Heart right ventricle (tissue), 16 donors: ENCODE measurements around the gene PXK. TPM values are rescaled to one million over a fixed set of nuclear protein-coding genes. Genes with fewer than 3 reads are reported as not detected.

Experiments
- ATAC-seq, 8 donors: fragments of 200-7000 bp; cut with Tn5 transposase; one replicate each; pipeline ENCODE4 v1.9.1; 2020; ENCODE audit warnings: mild to moderate bottlenecking in 8 of 8, moderate library complexity in 8 of 8, moderate number of reproducible peaks in 1 of 8
- DNase-seq, 2 donors: peaks; one replicate each; pipeline ENCODE4 v3.0.0-alpha.2; 2020
- H3K27ac ChIP-seq, 10 donors: fragments of 200-600 bp; sonication (generic) in 2 of 10; one replicate each; pipeline versions ENCODE4 v1.5.0 to v1.8.0; 2020 to 2022; ENCODE audit warnings: mild to moderate bottlenecking in 3 of 10
- H3K27me3 ChIP-seq, 7 donors: fragments of 200-600 bp; one replicate each; pipeline ENCODE4 v1.8.0; 2021 to 2022; ENCODE audit warnings: mild to moderate bottlenecking in 2 of 7
- H3K36me3 ChIP-seq, 9 donors: fragments of 200-600 bp; sonication (generic) in 1 of 9; one replicate each; pipeline versions ENCODE4 v1.5.0 to v1.8.0; 2020 to 2022; ENCODE audit warnings: mild to moderate bottlenecking in 2 of 9
- H3K4me1 ChIP-seq, 9 donors: fragments of 200-600 bp; sonication (generic) in 1 of 9; one replicate each; pipeline versions ENCODE4 v1.5.0 to v1.8.0; 2020 to 2022; ENCODE audit warnings: mild to moderate bottlenecking in 4 of 9
- H3K4me3 ChIP-seq, 10 donors: fragments of 200-600 bp; sonication (generic) in 2 of 10; one replicate each; pipeline versions ENCODE4 v1.5.0 to v1.8.0; 2020 to 2022; ENCODE audit warnings: mild to moderate bottlenecking in 7 of 10, moderate library complexity in 2 of 10
- H3K9me3 ChIP-seq, 11 donors: fragments of 200-600 bp in 10 of 11; sonication (generic) in 2 of 11; one replicate each; pipeline versions ENCODE4 v1.5.0 to v1.8.0; 2013 to 2022; ENCODE audit warnings: mild to moderate bottlenecking in 2 of 11, control low read depth in 1 of 11, moderate library complexity in 1 of 11
- CTCF ChIP-seq, 9 donors: fragments of 200-600 bp; sonication (generic) in 2 of 9; IDR thresholded peaks; one replicate each; pipeline versions ENCODE4 v1.5.0 to v1.8.0; 2021 to 2022; ENCODE audit warnings: antibody characterized with exemption in 9 of 9, mild to moderate bottlenecking in 5 of 9, moderate library complexity in 1 of 9
- WGBS, 2 donors: extraction: QIAGEN DNeasy Blood & Tissue Kit; methylation state at CpG; one replicate each; pipeline ENCODE4 v1.1.7; 2013; ENCODE audit warnings: inconsistent platforms in 1 of 2; 5-methylcytosine and 5-hydroxymethylcytosine counted together
- intact Hi-C, 10 donors: fragments of 100-400 bp; cut with DNase I; formaldehyde crosslinking; loops; one replicate each; pipeline versions ENCODE4 v1.11.1 to v1.14.2; 2022
- polyA plus RNA-seq, 2 donors: library from polyadenylated mRNA; stranded (reverse); fragments of 200-250 nt; gene quantifications; one replicate each; pipeline ENCODE4 v1.2.3, GENCODE V29; 2013
- total RNA-seq, 10 donors: library from RNA; stranded (reverse); fragmentation: NEBNext Ultra II Directional in 3 of 10; extraction: Animal tissue kit (Norgen Biotek cat#: 25700) in 3 of 10; gene quantifications; one replicate each; pipeline versions ENCODE4 v1.2.1 to v1.2.4, GENCODE V29; 2021 to 2023
- donor health status: Arrhythmogenic right ventricular cardiomyopathy.
- donor health status: ischemic (EF 13 %, LVEDD 7.1; RV severe dilation, severe dysfunction).
- donor health status: healthy with polysubstance abuse.
- donor health status: DM: no; HTN: yes; CAD: no.
- donor health status: DM: no; HTN: no; CAD: no.
- donor health status: ischemic (EF 25% LVEDD 6.9; RV normal size, moderate dysfunction).
- donor health status: ischemic (EF 25% LVEDD 5.7; RV mildly dilated, moderate dysfunction).
- donor health status: healthy.
- donor health status: DM: yes; HTN: yes; CAD: no.
- donor health status: Ischemic cardiomyopathy.
- donor health status: ischemic (EF 35%, LVEDD 5.7; RV mildly dilated, moderate dysfunction).
- donor health status: nonischemic (EF 11% LVEDD 7.7; RV severe dilation, severe dysfunction).
- donor health status: DM: yes; HTN: yes; CAD: no.
- donor health status: PGD.
- donor health status: ischemic (EF 29% LVEDD 5.4; RV normal size, mild dysfunction).
- donor health status: nonischemic (EF 23%, LVEDD 6.1; RV moderate dilation, normal function).

Gene PXK
- total and polyA plus RNA-seq, 12 donors, result 5.6 to 16.3 (median 10.8) TPM

- H3K27ac ChIP-seq, result peak overlapping the region in 3 of 10 donors; percentile 33 to 46 (median 40)
- DNase-seq, result no peak
Observed at GRCh38 chr3:58383904-58384303, 51.2 kb downstream of the PXK start.

GRCh38 chr3:58384381-58385090 is 51.8 kb downstream of the PXK start:
- Histone ChIP-seq H3K27me3 (no peaks in the 10 kb centered on the region), H3K27ac (peak overlapping the region in 2 of 10 donors; percentile 33 to 40), H3K9me3 (no peaks in the 10 kb centered on the region), H3K4me1 (peaks cover 4 to 50% (median 28%) of the 10 kb centered on the region in 9 donors), H3K4me3 (no peak overlapping the region), H3K36me3 (peaks cover 0 to 29% (median 7%) of the 10 kb centered on the region in 9 donors)
- TF ChIP-seq CTCF (IDR thresholded peaks at IDR 0.05), result no peak
- WGBS, 2 donors, result 87% methylated on average over 3 of the region's 3 CpGs
- no peak for ATAC-seq
- no peak for DNase-seq
- intact Hi-C loops, result loop anchor here in 3 of 10 donors (5.0 to 10.0 kb wide), 2 partner anchors 42 to 50 kb away; partner anchors contain the start of gene PXK (in 2 of the 3)

More at GRCh38 chr3:58383904-58384303, 51.2 kb downstream of the PXK start:
- no peaks in the 10 kb centered on the region for H3K27me3 ChIP-seq
- peak in 2 of 8 donors; percentile 53 to 68 for ATAC-seq
- 74 to 83% methylated on average over 4 of the region's 4 CpGs for WGBS, 2 donors
- intact Hi-C loops, result loop anchor here in 2 of 10 donors (10.0 kb wide), 1 partner anchor 49 kb away; the partner anchor contains the start of gene PXK (in 2 of the 2)
- H3K4me1 ChIP-seq, result peaks cover 3 to 44% (median 22%) of the 10 kb centered on the region in 9 donors
- H3K9me3 ChIP-seq, result no peaks in the 10 kb centered on the region
- H3K36me3 ChIP-seq, result peaks cover 0 to 29% (median 7%) of the 10 kb centered on the region in 9 donors
- H3K4me3 ChIP-seq, result no peak overlapping the region
- no peak for TF ChIP-seq CTCF (IDR thresholded peaks at IDR 0.05)

DNA sequence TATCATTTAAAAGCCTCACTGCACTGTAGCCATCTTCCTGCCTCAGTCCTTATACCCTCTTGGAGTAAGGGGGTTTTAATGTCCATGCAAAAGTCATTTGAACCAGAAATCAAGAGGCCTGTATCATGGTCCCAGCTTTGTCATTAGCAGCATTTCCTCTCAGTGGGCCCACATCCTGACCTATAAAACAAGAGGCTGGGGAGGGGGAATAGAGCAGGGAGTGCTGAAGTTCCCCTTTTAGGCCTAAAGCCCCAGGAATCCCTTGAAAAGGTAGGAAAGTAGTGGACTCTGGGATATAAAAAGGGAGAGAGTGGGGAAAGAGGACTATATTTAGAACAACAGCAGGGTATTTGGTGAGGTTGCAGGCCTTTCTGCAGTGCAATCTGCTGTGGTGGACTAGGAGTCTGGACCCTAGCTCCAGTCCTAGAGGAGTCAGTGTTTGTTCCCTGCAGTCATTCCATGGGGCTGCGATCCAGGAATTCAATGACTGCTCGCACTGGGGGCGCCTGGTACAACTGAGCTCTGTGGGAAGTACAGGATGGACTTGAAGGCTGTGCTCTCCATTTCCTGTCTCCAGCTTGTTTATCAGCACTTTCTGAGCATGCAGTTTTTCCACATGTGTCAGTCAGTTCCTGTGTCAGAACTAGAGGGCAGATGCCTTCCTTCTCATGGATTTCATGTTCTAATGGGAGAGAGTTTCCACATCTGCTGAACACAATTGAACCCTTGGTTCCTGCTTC is 54.1 kb downstream of the PXK start:
- peak in 1 of 9 donors; percentile 5 for TF ChIP-seq CTCF (IDR thresholded peaks at IDR 0.05)
- Histone ChIP-seq H3K4me3 (no peak overlapping the region), H3K27ac (peak overlapping the region; percentile 2 to 77 (median 62)), H3K36me3 (peaks cover 0 to 41% (median 7%) of the 10 kb centered on the region in 9 donors), H3K27me3 (no peaks in the 10 kb centered on the region), H3K4me1 (peaks cover 6 to 61% (median 31%) of the 10 kb centered on the region in 9 donors), H3K9me3 (no peaks in the 10 kb centered on the region)
- WGBS, 2 donors, result 35 to 48% methylated on average over 3 of the region's 3 CpGs
- intact Hi-C loops, result loop anchor here in 3 of 10 donors (5.0 to 10.0 kb wide), 2 partner anchors 44 to 52 kb away; partner anchors contain the start of gene PXK (in 2 of the 3)
- DNase-seq (peak in 1 of 2 donors; percentile 46), ATAC-seq (peak; percentile 46 to 83 (median 69))
